HepG2 (cell line): Measurements from ENCODE around the gene ZNF213. TPM values are rescaled to one million over a fixed set of nuclear protein-coding genes. Genes with fewer than 3 reads are reported as not detected.

Experiments
- JUN ChIP-seq: sonication (generic); formaldehyde crosslinking; IDR thresholded peaks from 2 replicates; pipeline ENCODE4 v1.4.0; 2020; ENCODE audit warnings: mild to moderate bottlenecking, missing genetic modification reagents
- KDM1A ChIP-seq: IDR thresholded peaks from 2 replicates; pipeline ENCODE4 v1.6.1; 2016; ENCODE audit warnings: missing compliant biosample characterization
- REXO4 ChIP-seq: sonication (generic); formaldehyde crosslinking; IDR thresholded peaks from 2 replicates; pipeline ENCODE4 v1.8.0; 2022; ENCODE audit warnings: missing genetic modification reagents, mild to moderate bottlenecking, borderline replicate concordance
- SP4 ChIP-seq: sonication (generic); formaldehyde crosslinking; IDR thresholded peaks from 2 replicates; pipeline ENCODE4 v1.8.1; 2023; ENCODE audit warnings: mild to moderate bottlenecking, missing genetic modification reagents
- ZC3H4 ChIP-seq: sonication (generic); formaldehyde crosslinking; IDR thresholded peaks from 2 replicates; pipeline ENCODE4 v1.4.0; 2020; ENCODE audit warnings: missing genetic modification reagents, borderline replicate concordance
- ZNF260 ChIP-seq: sonication (generic); formaldehyde crosslinking; IDR thresholded peaks from 2 replicates; pipeline ENCODE4 v1.4.0; 2020; ENCODE audit warnings: missing genetic modification reagents, low read depth, mild to moderate bottlenecking, borderline replicate concordance
- ZNF382 ChIP-seq: sonication (generic); formaldehyde crosslinking; IDR thresholded peaks from 2 replicates; pipeline ENCODE4 v1.5.0; 2020; ENCODE audit warnings: missing genetic modification reagents, mild to moderate bottlenecking, borderline replicate concordance
- ZNF703 ChIP-seq: sonication (generic); formaldehyde crosslinking; IDR thresholded peaks from 2 replicates; pipeline ENCODE4 v1.5.1; 2020; ENCODE audit warnings: missing genetic modification reagents, mild to moderate bottlenecking, moderate library complexity, borderline replicate concordance
- ZNF713 ChIP-seq: sonication (generic); formaldehyde crosslinking; IDR thresholded peaks from 2 replicates; pipeline ENCODE4 v1.4.0; 2020; ENCODE audit warnings: mild to moderate bottlenecking, missing genetic modification reagents
- ZSCAN9 ChIP-seq: IDR thresholded peaks from 2 replicates; pipeline ENCODE4 v1.6.1; 2016; ENCODE audit warnings: borderline replicate concordance
- polyA plus RNA-seq, 8 experiments: library from polyadenylated mRNA; depleted of rRNA in 3 of 8; stranded (reverse) in 7 of 8; unstranded in 1 of 8; fragments of >200 nt; fragmentation: Illumina TruSeq in 4 of 8; extraction: Trizol in 4 of 8; gene quantifications; 2 replicates each; pipeline versions ENCODE4 v1.2.1 to v1.2.3, GENCODE V29; 2011 to 2016; ENCODE audit warnings: low read depth in 4 of 8, missing spikeins in 1 of 8, mixed read lengths in 1 of 8; ENCODE audit not compliant: insufficient read depth in 1 of 8
- total RNA-seq, 5 experiments: library from RNA; depleted of rRNA; stranded (reverse); fragments of >200 nt; fragmentation: Illumina TruSeq; extraction: Trizol; gene quantifications; 2 replicates each; pipeline ENCODE4 v1.2.3, GENCODE V29; 2016; ENCODE audit warnings: low read depth in 1 of 5
- TF ChIP-seq, protein P1 (sequence below): sonication (generic); formaldehyde crosslinking; IDR thresholded peaks from 2 replicates; pipeline ENCODE4 v1.9.0; 2021; ENCODE audit warnings: missing genetic modification reagents, mild to moderate bottlenecking, borderline replicate concordance
- TF ChIP-seq, protein P2 (sequence below): sonication (generic); formaldehyde crosslinking; IDR thresholded peaks from 2 replicates; pipeline ENCODE4 v1.5.1; 2020; ENCODE audit warnings: missing genetic modification reagents, mild to moderate bottlenecking, borderline replicate concordance
- TF ChIP-seq, protein P3 (sequence below): sonication (generic); formaldehyde crosslinking; IDR thresholded peaks from 2 replicates; pipeline ENCODE4 v1.4.0; 2020; ENCODE audit warnings: missing genetic modification reagents, borderline replicate concordance
- TF ChIP-seq, protein P4 (sequence below): sonication (generic); formaldehyde crosslinking; IDR thresholded peaks from 2 replicates; pipeline ENCODE4 v1.5.0; 2020; ENCODE audit warnings: missing genetic modification reagents, mild to moderate bottlenecking, borderline replicate concordance
- TF ChIP-seq, protein P5 (sequence below): sonication (generic); formaldehyde crosslinking; IDR thresholded peaks from 2 replicates; pipeline ENCODE4 v1.4.0; 2020; ENCODE audit warnings: mild to moderate bottlenecking, missing genetic modification reagents
- TF ChIP-seq, protein P6 (sequence below): sonication (generic); formaldehyde crosslinking; IDR thresholded peaks from 2 replicates; pipeline ENCODE4 v1.5.0; 2020; ENCODE audit warnings: missing genetic modification reagents
- TF ChIP-seq, protein P7 (sequence below): fragments of 450-650 bp; IDR thresholded peaks from 2 replicates; pipeline ENCODE4 v1.6.1; 2016

The ZNF213 gene
- total and polyA plus RNA-seq, 2 of the 13 experiments (the other 11 are each of a cell fraction or from before 2014, with no cell fraction given), result 0.59 to 0.97 TPM

DNA sequence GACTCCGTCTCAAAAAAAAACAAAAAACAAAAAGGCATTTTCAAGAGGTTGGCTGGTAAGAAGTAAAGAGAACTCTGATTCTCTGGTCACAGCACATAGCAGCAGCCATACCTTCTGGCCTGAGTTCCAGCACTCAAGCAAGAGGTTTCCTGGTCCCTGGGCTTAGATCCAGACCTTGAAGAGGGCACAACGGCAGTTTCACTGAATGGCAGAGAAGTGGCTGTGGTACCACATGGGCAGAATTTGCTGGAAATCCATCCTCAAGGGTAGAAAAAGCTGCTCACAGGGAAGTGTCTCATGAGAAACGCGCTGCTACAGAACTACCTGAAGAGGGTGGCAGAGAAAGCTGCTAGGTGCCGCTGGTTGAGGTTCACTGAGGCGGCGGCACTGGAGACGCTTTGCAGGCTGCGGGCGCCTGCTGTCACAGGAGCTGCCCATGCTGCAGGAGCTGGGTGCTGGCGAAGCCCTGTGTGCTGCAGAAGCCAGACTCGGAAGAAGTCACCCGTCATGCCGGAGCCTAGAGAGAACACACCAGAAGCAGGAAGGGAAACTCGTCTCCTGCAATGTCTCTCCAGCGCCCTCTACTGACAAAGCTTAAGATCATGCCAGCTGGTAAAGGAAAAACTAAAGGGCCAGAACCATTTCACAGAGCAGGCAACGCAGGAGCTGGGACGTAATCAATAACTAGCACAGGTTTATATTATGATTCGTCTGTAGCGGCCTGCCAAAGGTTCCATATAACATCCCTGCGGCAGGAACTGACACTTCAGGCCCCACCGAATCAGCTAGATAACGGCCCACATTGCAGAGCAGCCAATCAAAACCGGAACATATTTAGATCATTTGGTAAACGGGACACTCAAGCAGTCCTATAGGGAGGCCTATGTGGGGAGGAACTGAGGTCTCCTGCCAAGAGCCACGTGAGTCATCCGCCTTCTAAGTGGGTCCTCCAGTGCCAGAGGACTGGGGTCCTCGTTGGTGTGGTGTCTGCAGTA lies 5.4 kb upstream of the ZNF213 start (continued):
- TF ChIP-seq, protein P1, sequence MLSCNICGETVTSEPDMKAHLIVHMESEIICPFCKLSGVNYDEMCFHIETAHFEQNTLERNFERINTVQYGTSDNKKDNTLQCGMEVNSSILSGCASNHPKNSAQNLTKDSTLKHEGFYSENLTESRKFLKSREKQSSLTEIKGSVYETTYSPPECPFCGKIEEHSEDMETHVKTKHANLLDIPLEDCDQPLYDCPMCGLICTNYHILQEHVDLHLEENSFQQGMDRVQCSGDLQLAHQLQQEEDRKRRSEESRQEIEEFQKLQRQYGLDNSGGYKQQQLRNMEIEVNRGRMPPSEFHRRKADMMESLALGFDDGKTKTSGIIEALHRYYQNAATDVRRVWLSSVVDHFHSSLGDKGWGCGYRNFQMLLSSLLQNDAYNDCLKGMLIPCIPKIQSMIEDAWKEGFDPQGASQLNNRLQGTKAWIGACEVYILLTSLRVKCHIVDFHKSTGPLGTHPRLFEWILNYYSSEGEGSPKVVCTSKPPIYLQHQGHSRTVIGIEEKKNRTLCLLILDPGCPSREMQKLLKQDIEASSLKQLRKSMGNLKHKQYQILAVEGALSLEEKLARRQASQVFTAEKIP (CRISPR knock-in tag), result no peak
- no peak for TF ChIP-seq ZSCAN9 (CRISPR knock-in tag)
- TF ChIP-seq, protein P2, sequence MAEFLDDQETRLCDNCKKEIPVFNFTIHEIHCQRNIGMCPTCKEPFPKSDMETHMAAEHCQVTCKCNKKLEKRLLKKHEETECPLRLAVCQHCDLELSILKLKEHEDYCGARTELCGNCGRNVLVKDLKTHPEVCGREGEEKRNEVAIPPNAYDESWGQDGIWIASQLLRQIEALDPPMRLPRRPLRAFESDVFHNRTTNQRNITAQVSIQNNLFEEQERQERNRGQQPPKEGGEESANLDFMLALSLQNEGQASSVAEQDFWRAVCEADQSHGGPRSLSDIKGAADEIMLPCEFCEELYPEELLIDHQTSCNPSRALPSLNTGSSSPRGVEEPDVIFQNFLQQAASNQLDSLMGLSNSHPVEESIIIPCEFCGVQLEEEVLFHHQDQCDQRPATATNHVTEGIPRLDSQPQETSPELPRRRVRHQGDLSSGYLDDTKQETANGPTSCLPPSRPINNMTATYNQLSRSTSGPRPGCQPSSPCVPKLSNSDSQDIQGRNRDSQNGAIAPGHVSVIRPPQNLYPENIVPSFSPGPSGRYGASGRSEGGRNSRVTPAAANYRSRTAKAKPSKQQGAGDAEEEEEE, result no peak
- TF ChIP-seq ZNF260, result no peak
- TF ChIP-seq SP4, result no peak
- no peak for TF ChIP-seq REXO4 (CRISPR knock-in tag)
- no peak for TF ChIP-seq ZNF382 (CRISPR knock-in tag)
- no peak for TF ChIP-seq KDM1A (CRISPR knock-in tag)
- TF ChIP-seq, protein P3, sequence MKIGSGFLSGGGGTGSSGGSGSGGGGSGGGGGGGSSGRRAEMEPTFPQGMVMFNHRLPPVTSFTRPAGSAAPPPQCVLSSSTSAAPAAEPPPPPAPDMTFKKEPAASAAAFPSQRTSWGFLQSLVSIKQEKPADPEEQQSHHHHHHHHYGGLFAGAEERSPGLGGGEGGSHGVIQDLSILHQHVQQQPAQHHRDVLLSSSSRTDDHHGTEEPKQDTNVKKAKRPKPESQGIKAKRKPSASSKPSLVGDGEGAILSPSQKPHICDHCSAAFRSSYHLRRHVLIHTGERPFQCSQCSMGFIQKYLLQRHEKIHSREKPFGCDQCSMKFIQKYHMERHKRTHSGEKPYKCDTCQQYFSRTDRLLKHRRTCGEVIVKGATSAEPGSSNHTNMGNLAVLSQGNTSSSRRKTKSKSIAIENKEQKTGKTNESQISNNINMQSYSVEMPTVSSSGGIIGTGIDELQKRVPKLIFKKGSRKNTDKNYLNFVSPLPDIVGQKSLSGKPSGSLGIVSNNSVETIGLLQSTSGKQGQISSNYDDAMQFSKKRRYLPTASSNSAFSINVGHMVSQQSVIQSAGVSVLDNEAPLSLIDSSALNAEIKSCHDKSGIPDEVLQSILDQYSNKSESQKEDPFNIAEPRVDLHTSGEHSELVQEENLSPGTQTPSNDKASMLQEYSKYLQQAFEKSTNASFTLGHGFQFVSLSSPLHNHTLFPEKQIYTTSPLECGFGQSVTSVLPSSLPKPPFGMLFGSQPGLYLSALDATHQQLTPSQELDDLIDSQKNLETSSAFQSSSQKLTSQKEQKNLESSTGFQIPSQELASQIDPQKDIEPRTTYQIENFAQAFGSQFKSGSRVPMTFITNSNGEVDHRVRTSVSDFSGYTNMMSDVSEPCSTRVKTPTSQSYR (CRISPR knock-in tag), result no peak
- TF ChIP-seq ZNF713, result no peak
- TF ChIP-seq, protein P4, sequence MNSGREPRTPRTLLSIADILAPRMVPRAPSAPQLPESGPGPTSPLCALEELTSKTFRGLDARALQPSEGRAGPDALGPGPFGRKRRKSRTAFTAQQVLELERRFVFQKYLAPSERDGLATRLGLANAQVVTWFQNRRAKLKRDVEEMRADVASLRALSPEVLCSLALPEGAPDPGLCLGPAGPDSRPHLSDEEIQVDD (CRISPR knock-in tag), result 0 out of 2 replicates have a peak, but pooled peaks have one; percentile 35
- TF ChIP-seq ZNF703, result no peak
- TF ChIP-seq ZC3H4 (CRISPR knock-in tag), result no peak
- TF ChIP-seq, protein P5, sequence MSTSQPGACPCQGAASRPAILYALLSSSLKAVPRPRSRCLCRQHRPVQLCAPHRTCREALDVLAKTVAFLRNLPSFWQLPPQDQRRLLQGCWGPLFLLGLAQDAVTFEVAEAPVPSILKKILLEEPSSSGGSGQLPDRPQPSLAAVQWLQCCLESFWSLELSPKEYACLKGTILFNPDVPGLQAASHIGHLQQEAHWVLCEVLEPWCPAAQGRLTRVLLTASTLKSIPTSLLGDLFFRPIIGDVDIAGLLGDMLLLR, result no peak
- TF ChIP-seq, protein P6, sequence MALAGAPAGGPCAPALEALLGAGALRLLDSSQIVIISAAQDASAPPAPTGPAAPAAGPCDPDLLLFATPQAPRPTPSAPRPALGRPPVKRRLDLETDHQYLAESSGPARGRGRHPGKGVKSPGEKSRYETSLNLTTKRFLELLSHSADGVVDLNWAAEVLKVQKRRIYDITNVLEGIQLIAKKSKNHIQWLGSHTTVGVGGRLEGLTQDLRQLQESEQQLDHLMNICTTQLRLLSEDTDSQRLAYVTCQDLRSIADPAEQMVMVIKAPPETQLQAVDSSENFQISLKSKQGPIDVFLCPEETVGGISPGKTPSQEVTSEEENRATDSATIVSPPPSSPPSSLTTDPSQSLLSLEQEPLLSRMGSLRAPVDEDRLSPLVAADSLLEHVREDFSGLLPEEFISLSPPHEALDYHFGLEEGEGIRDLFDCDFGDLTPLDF, result no peak
- TF ChIP-seq, protein P7, sequence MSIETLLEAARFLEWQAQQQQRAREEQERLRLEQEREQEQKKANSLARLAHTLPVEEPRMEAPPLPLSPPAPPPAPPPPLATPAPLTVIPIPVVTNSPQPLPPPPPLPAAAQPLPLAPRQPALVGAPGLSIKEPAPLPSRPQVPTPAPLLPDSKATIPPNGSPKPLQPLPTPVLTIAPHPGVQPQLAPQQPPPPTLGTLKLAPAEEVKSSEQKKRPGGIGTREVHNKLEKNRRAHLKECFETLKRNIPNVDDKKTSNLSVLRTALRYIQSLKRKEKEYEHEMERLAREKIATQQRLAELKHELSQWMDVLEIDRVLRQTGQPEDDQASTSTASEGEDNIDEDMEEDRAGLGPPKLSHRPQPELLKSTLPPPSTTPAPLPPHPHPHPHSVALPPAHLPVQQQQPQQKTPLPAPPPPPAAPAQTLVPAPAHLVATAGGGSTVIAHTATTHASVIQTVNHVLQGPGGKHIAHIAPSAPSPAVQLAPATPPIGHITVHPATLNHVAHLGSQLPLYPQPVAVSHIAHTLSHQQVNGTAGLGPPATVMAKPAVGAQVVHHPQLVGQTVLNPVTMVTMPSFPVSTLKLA, result no peak
- TF ChIP-seq JUN (CRISPR knock-in tag), result no peak
